GM12865 (cell line): ENCODE data around the gene COX6B2.
A peak's percentile ranks its signal among the peaks of the same experiment; 100 is the strongest.

ENCODE experiments used
- DNase-seq: peaks from one replicate; pipeline ENCODE4 v3.0.0; 2010; ENCODE audit warnings: low read depth
- H3K4me3 ChIP-seq: 2 replicates; pipeline ENCODE4 v1.5.1; 2011; ENCODE audit warnings: mild to moderate bottlenecking, low read depth, low read length, control low read depth
- TF ChIP-seq, protein P1 (sequence below): IDR thresholded peaks from 2 replicates; pipeline ENCODE4 v1.5.1; 2011; ENCODE audit warnings: low read length, control low read depth, low read depth, inconsistent platforms; ENCODE audit not compliant: insufficient read depth; ENCODE audit errors: missing control alignments

Gene COX6B2

GRCh38 chr19:55344444-55344843, 10.1 kb downstream of the COX6B2 start:
- TF ChIP-seq, protein P1, sequence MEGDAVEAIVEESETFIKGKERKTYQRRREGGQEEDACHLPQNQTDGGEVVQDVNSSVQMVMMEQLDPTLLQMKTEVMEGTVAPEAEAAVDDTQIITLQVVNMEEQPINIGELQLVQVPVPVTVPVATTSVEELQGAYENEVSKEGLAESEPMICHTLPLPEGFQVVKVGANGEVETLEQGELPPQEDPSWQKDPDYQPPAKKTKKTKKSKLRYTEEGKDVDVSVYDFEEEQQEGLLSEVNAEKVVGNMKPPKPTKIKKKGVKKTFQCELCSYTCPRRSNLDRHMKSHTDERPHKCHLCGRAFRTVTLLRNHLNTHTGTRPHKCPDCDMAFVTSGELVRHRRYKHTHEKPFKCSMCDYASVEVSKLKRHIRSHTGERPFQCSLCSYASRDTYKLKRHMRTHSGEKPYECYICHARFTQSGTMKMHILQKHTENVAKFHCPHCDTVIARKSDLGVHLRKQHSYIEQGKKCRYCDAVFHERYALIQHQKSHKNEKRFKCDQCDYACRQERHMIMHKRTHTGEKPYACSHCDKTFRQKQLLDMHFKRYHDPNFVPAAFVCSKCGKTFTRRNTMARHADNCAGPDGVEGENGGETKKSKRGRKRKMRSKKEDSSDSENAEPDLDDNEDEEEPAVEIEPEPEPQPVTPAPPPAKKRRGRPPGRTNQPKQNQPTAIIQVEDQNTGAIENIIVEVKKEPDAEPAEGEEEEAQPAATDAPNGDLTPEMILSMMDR: no peak
- no peak for DNase-seq
- H3K4me3 ChIP-seq: no peak overlapping the region

DNA sequence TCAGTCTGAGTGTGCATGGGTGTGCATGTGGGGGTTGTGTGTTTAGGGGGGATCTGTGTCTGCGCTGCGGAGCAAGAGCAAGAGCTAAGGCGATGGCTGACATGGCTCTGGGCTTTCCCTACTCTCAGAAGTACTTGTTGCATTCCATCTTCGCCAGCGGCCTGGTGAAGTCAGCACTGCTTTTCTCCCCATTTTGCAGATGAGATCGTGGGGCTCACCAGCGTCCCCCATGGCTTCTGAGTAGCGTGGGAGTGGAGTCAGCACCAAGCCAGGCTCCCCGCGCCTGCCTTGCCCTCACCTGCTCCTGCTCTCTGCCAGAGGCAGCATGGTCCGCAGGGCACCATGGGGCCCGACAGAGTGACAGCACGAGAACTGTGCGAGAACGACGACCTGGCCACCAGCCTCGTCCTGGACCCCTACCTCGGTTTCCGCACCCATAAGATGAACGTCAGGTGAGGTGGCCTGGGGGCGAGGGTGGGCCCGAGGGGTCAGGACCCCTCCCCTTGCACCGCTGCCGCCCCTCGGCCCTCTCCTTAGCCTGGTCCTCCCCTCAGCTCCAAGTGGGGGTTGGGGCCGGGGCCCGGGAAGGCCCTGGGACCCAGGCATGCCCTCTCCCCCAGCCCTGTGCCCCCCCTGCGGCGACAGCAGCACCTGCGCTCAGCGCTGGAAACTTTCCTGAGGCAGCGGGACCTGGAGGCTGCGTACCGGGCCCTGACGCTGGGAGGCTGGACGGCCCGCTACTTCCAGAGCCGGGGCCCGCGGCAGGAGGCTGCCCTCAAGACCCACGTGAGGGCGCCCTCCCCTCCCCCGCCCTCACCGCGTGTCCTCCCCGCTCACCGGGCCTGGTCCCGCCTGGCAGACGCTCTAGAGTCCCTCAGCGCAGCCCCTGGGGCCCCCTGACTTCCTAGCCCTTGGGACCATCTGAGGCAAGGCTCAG, 12.7 kb downstream of the COX6B2 start:
- no peak for DNase-seq
- TF ChIP-seq, protein P1: no peak
- peak overlapping the region; percentile 95; the same call in 1 of the 2 replicates for H3K4me3 ChIP-seq

DNA sequence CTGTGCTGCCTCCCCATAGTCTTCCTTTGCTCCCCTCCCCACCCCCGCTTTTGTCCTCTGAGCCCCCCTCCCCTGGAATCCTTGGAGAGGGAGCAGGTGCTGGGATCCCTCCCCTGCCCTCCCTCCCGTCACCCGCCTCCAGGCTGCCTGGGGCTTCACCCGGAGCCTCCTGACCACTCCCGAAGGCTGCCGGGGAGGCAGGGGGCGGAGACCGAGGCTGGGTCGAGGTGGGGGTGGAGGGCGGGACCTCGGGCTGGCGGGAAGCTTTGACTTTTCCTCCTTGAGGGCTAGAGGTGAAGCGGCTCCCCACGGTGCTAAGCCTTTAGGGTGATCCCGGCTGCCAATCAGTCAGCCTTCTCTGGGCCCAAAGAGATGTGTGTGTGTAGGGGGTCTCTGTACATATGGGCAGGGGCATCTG, 13.3 kb downstream of the COX6B2 start:
- DNase-seq: peak; percentile 77
- TF ChIP-seq, protein P1: no peak
- peak overlapping the region; percentile 95 for H3K4me3 ChIP-seq

DNA sequence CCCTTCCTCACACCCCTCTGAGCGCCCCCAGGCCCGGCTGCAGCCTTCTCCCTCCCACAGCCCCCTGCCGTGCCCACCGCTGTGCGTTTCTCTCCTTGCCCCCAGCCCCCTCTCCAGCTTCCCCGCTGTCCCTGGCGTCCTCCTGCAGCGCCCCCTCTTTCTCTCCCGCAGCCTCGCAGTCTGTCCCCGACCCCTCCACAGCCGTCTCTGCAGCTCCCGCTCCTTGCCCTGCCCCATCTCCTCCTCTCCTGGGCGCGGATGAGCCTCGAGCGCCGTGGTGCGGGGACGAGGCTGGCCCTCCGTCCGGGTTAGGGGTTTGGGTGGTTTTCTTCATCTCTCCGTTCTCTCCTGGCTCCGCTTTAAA, 13.8 kb downstream of the COX6B2 start:
- TF ChIP-seq, protein P1: peak; percentile 14
- H3K4me3 ChIP-seq: peak overlapping the region; percentile 95
- DNase-seq: no peak

DNA sequence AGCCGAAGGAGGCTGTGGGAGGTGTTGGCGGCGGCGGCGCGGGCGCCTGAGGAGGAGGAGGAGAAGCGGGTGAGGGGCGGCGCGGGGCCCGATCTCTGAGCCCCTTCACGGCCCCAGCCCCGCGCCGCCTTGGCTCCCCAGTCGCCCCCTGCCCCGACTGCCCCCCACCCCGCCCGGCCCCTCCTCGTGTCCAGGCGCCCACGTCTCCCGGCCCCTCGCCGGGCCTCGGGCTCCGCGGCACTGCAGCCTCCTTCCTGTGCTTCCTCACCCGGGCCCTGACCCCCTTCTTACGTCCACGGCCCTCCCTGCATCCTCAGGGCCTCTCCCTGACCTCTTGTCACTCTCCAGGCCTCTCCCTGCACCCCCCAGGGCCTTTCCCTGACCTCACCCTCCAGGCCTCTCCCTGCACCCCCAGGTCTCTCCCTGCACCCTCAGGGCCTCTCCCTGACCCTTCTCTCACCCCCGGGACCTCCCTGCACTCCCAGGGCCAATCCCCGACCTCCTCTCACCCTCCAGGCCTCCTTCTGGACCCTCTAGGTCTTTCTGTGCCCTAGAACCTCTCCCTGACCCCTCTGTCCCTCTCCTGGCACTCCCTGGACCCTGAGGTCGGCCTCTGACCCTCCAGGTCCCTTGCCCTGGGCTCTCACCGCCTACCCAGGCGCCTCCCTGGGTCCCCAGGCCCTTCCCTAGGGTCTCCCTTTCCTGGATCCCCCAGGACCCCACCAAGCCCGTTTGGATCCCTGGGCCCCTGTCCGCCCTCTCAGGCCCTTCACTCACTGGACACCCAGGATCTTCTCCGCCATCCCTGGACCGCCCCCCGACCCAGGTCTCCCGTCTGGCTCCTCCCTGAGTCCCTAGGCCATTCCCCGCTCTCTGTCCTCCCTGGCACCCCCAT, 14.4 kb downstream of the COX6B2 start:
- peak overlapping the region; percentile 95 for H3K4me3 ChIP-seq
- DNase-seq: peak; percentile 39
- TF ChIP-seq, protein P1: no peak

DNA sequence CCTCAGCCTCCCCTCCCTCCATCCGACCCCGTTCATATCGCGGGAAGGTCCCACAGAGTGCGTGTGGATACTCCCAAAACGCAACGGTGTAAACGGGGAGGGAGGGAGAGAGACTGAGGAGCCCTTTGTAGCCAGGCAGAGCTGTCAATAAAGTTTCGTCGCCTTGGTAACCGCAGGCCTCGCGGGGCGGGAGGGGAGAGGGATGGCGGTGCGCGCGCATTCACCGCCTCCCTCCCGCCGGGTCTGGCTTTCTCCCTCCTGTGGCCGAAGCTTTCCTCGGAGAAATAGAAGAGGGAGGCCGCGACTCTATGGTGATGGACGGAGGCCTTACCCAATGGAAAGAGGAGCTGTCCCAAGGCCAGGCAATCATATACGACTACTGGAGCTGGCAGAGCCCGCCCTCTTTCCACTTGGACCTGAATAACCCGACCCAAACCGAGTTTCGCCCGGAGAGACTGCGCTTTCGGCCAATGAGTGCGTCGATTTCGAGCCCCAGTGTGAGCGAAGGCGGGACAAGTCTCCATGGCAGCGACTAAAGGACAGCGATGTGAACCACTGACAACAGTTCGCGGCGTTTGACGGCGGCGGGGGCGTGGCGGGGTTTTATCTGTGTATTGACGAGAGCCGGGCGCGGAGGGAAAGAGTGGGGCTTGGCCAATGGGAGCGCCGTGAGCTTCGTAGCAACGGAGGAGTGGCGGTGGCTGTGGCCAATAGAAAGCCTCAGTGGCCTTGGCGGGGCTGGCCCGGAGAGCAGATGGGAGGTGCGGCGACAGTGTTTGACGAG, 15.2 kb downstream of the COX6B2 start, which contains the start of gene KMT5C:
Gene KMT5C (plus strand): TSS at position 772 of the 784 bp plus-strand sequence. CDS start 2,061 bp downstream, outside the sequence.
- peak; percentile 100 for DNase-seq
- TF ChIP-seq, protein P1: no peak
- peak within 1 kb of the TSS; percentile 95 for H3K4me3 ChIP-seq
